Measurements from ENCODE around the gene PRKCH. TPM values are rescaled to one million over a fixed set of nuclear protein-coding genes. Genes with fewer than 3 reads are reported as not detected.

PRKCH gene
- total and polyA plus RNA-seq, 7 donors, result 4.2 to 19.9 (median 10.0) TPM

GRCh38 chr14:61585598-61586543, 264.5 kb downstream of the PRKCH start:
- Histone ChIP-seq H3K36me3 (no peaks in the 10 kb centered on the region), H3K27me3 (no peaks in the 10 kb centered on the region), H3K4me3 (no peak overlapping the region), H3K9me3 (no peaks in the 10 kb centered on the region), H3K27ac (peak overlapping the region; percentile 45 to 80 (median 68)), H3K4me1 (peaks cover 0 to 26% (median 21%) of the 10 kb centered on the region in 4 donors)
- TF ChIP-seq CTCF (IDR thresholded peaks at IDR 0.05) (no peak), POLR2AphosphoS5 (IDR thresholded peaks at IDR 0.05) (peak in 3 of 4 donors; percentile 11 to 61 (median 26)), EP300 (IDR thresholded peaks at IDR 0.05) (peak in 2 of 4 donors; percentile 54 to 59), POLR2A (IDR thresholded peaks at IDR 0.05) (no peak)
- 38 to 69% methylated on average over 5 of the region's 5 CpGs for WGBS, 2 donors
- intact Hi-C loops (cut with DNase I), result loop anchor here (5.0 kb wide), 1 partner anchor 111 kb away; the partner anchor contains the start of gene HIF1A
- DNase-seq, result peak; percentile 85

DNA sequence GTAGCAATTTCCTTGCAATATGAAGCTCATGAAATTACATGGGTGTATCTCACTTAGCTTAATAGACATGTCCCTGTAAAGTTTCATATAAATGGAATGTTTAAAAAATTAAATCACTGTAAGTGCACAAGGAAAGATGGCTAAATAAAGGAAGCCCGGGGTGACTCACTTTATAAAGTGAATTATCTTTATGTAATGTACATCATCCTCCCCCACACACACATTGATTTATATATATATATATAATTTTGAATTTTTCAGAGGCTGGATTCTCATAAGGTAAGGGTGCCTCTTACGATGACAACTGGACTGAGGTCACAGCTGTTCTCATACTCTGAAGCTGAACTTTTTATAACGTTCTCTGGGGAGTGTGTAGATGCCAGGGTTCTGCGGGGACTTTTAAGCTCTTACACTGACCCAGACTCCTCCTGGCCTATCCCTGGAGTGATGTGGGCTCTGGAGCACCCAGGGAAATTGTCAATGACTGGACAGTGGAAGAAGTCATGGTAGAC, 265.2 kb downstream of the PRKCH start:
- H3K4me1 ChIP-seq, result peaks cover 0 to 26% (median 21%) of the 10 kb centered on the region in 4 donors
- DNase-seq, result no peak
- 69 to 72% methylated on average over 4 of the region's 4 CpGs for WGBS, 2 donors

DNA sequence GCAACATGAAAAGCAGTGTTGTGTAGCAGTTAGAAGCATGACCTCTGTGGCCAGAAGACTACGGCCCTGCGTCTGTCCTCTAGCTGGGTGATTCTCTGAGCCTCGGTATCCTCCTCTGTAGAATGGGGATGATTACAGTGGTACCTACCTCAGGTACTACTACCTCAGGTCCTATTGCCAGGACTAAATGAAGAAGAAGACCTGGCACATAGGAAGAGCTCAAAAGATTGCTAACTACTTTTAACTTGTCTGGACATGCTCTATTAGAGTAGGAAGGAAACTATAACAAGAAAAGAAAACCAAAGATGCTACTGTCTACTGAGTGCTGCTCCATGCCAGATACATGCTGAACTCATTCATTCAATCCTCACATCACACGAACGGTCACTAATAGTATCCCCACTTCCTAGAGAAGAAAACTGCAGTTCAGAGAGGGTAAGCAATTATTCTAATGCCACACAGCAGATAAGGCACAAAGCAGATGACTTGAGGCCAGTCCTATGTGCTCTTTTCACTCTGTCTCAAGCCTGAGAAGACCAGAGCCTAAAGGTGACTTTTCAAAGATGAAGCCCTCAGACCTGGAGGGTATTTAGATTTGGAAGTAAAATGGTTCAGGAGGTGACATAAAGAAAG, 265.8 kb downstream of the PRKCH start:
- intact Hi-C loops (cut with DNase I), result loop anchor here (5.0 kb wide), 1 partner anchor 110 kb away; the partner anchor contains the start of gene HIF1A
- peak overlapping the region in 3 of 4 donors; percentile 67 to 80 (median 69) for H3K27ac ChIP-seq
- no peak for TF ChIP-seq POLR2AphosphoS5 (IDR thresholded peaks at IDR 0.05)
- no peak for TF ChIP-seq POLR2A (IDR thresholded peaks at IDR 0.05)
- TF ChIP-seq CTCF (IDR thresholded peaks at IDR 0.05), result no peak
- no peak for TF ChIP-seq EP300 (IDR thresholded peaks at IDR 0.05)
- H3K27me3 ChIP-seq, result no peaks in the 10 kb centered on the region
- WGBS, 2 donors, result 94 to 97% methylated on average over 5 of the region's 5 CpGs
- no peaks in the 10 kb centered on the region for H3K9me3 ChIP-seq
- H3K36me3 ChIP-seq, result no peaks in the 10 kb centered on the region
- H3K4me1 ChIP-seq, result peaks cover 0 to 26% (median 21%) of the 10 kb centered on the region in 4 donors
- no peak overlapping the region for H3K4me3 ChIP-seq
- DNase-seq, result no peak

More for the DNA sequence above, 265.2 kb downstream of the PRKCH start:
- Histone ChIP-seq H3K4me3 (no peak overlapping the region), H3K36me3 (no peaks in the 10 kb centered on the region), H3K27ac (peak overlapping the region in 3 of 4 donors; percentile 67 to 80 (median 69)), H3K9me3 (no peaks in the 10 kb centered on the region), H3K27me3 (no peaks in the 10 kb centered on the region)
- intact Hi-C loops (cut with DNase I), result loop anchor here (5.0 kb wide), 1 partner anchor 111 kb away; the partner anchor contains the start of gene HIF1A
- TF ChIP-seq POLR2AphosphoS5 (IDR thresholded peaks at IDR 0.05), result no peak
- no peak for TF ChIP-seq CTCF (IDR thresholded peaks at IDR 0.05)
- no peak for TF ChIP-seq EP300 (IDR thresholded peaks at IDR 0.05)
- TF ChIP-seq POLR2A (IDR thresholded peaks at IDR 0.05), result no peak

GRCh38 chr14:61588419-61588901, 267.1 kb downstream of the PRKCH start:
- Histone ChIP-seq H3K27me3 (no peaks in the 10 kb centered on the region), H3K36me3 (no peaks in the 10 kb centered on the region), H3K9me3 (no peaks in the 10 kb centered on the region), H3K4me1 (peaks cover 0 to 26% (median 21%) of the 10 kb centered on the region in 4 donors), H3K27ac (peak overlapping the region in 2 of 4 donors; percentile 67 to 80), H3K4me3 (no peak overlapping the region)
- TF ChIP-seq POLR2AphosphoS5 (IDR thresholded peaks at IDR 0.05), result no peak
- no peak for TF ChIP-seq EP300 (IDR thresholded peaks at IDR 0.05)
- no peak for TF ChIP-seq CTCF (IDR thresholded peaks at IDR 0.05)
- TF ChIP-seq POLR2A (IDR thresholded peaks at IDR 0.05), result no peak
- DNase-seq, result no peak
- WGBS, 2 donors, result 89 to 90% methylated on average over 6 of the region's 6 CpGs
- intact Hi-C loops (cut with DNase I), result loop anchor here (5.0 kb wide), 1 partner anchor 109 kb away; the partner anchor contains the start of gene HIF1A

Measured in sigmoid colon (tissue), 7 donors.